MCF 10A (cell line): ENCODE measurements around the gene CACNA1S. TPM values are rescaled to one million over a fixed set of nuclear protein-coding genes. Genes with fewer than 3 reads are reported as not detected.

Experiments
- BruUV-seq: library from RNA; stranded (reverse); fragments of 400-500 nt; replicated peaks from 2 replicates; lab custom pipeline; 2021; lab: Mats Ljungman, UMichigan
- CTCF ChIA-PET: fragments of 300-600 bp; sonication (Branson Sonifier 250); formaldehyde crosslinking; extraction: SDS; loops from one replicate; lab custom pipeline; 2021; ENCODE audit warnings: antibody characterized with exemption, inconsistent platforms; lab: Yijun Ruan, JAX
- POLR2A ChIA-PET: fragments of 300-600, 350-650 bp; sonication (Branson Sonifier 250); formaldehyde crosslinking; extraction: SDS; loops from one replicate; lab custom pipeline; 2020; ENCODE audit warnings: antibody characterized with exemption, inconsistent platforms; lab: Yijun Ruan, JAX
- DNase-seq: peaks from one replicate; pipeline ENCODE4 v3.0.0-alpha.2; 2018; ENCODE audit not compliant: unreplicated experiment
- H3K27ac Mint-ChIP-seq: one replicate; pipeline ENCODE4 v1.8.0; 2022; ENCODE audit warnings: mild to moderate bottlenecking, low read depth, mixed read lengths; ENCODE audit not compliant: unreplicated experiment
- H3K27me3 Mint-ChIP-seq: one replicate; pipeline ENCODE4 v1.8.0; 2022; ENCODE audit warnings: mixed read lengths; ENCODE audit not compliant: insufficient read depth, unreplicated experiment
- H3K36me3 Mint-ChIP-seq: one replicate; pipeline ENCODE4 v1.8.0; 2022; ENCODE audit warnings: mild to moderate bottlenecking, moderate library complexity, mixed read lengths; ENCODE audit not compliant: insufficient read depth, unreplicated experiment
- H3K4me1 Mint-ChIP-seq: one replicate; pipeline ENCODE4 v1.8.0; 2022; ENCODE audit warnings: mixed read lengths; ENCODE audit not compliant: insufficient read depth, unreplicated experiment
- H3K4me3 Mint-ChIP-seq: one replicate; pipeline ENCODE4 v1.8.0; 2022; ENCODE audit warnings: mild to moderate bottlenecking, moderate library complexity, mixed read lengths; ENCODE audit not compliant: unreplicated experiment
- H3K9me3 Mint-ChIP-seq: one replicate; pipeline ENCODE4 v1.8.0; 2022; ENCODE audit warnings: mixed read lengths; ENCODE audit not compliant: unreplicated experiment
- CTCF ChIP-seq: fragments of 200-600 bp; IDR thresholded peaks from one replicate; pipeline ENCODE4 v1.8.0; 2022; ENCODE audit warnings: antibody characterized with exemption, mild to moderate bottlenecking; ENCODE audit not compliant: unreplicated experiment
- intact Hi-C: fragments of 100-400 bp; cut with micrococcal nuclease; formaldehyde crosslinking; loops from 2 replicates; pipeline ENCODE4 v1.14.1; 2022
- total RNA-seq: library from RNA; stranded (reverse); gene quantifications from 2 replicates; pipeline ENCODE4 v1.2.3, GENCODE V29; 2022

The CACNA1S gene
- total RNA-seq, 1 experiment from 2014 or later = not detected

- H3K27me3 Mint-ChIP-seq = no peaks in the 10 kb centered on the region
- ChIA-PET POLR2A (interaction anchor here (0.6 to 1.2 kb wide), 5 partner anchors 10 to 165 kb away, joined by 3 to 4 read pairs (median 3); no protein-coding TSS in a partner anchor), CTCF (interaction anchor here (0.7 to 2.2 kb wide), 16 partner anchors 8 to 463 kb away, joined by 3 to 13 read pairs (median 4); no protein-coding TSS in a partner anchor)
- DNase-seq = peak; percentile 62
- no peak overlapping the region for H3K27ac Mint-ChIP-seq
- BruUV-seq = no TSS peak
- H3K4me1 Mint-ChIP-seq = peaks cover 26% of the 10 kb centered on the region
- H3K36me3 Mint-ChIP-seq = no peaks in the 10 kb centered on the region
- no peaks in the 10 kb centered on the region for H3K9me3 Mint-ChIP-seq
- H3K4me3 Mint-ChIP-seq = no peak overlapping the region
- peak; percentile 25 for TF ChIP-seq CTCF
- intact Hi-C loops = loop anchor here (5.0 kb wide), 1 partner anchor 464 kb away; no protein-coding TSS in a partner anchor
Observed at GRCh38 chr1:201020721-201021629, 91.3 kb downstream of the CACNA1S start.

DNA sequence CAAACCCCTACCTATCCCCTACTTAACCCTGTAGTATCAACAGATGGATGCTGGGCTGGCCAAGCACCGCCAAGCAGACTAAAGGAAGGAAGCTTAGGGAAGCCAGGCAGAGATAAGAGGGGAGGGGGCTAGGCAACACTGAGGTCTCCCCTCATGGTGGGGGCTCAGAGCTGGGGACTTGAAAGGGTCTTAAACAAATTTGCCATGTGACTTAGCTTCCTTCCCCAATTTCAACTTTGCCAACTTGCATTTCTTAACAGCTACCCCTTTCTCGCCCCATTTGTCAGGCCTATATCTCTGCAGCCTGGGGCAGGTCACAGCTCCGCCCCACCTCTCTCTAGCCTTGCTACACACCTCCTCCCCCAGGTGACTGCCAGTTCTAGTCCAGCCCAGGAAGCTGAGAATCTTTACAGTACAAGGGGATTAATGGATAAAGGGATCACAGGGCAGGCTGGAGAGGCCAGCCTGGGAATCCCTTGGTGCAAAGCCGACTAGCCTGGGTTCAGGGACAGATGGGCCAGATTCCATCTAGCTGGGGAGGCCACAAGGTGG is 92.1 kb downstream of the CACNA1S start:
- POLR2A ChIA-PET = interaction anchor here (0.6 to 1.2 kb wide), 5 partner anchors 9 to 386 kb away, joined by 3 to 4 read pairs (median 3); no protein-coding TSS in a partner anchor
- no peaks in the 10 kb centered on the region for H3K27me3 Mint-ChIP-seq
- H3K27ac Mint-ChIP-seq = peak overlapping the region; percentile 92

DNA sequence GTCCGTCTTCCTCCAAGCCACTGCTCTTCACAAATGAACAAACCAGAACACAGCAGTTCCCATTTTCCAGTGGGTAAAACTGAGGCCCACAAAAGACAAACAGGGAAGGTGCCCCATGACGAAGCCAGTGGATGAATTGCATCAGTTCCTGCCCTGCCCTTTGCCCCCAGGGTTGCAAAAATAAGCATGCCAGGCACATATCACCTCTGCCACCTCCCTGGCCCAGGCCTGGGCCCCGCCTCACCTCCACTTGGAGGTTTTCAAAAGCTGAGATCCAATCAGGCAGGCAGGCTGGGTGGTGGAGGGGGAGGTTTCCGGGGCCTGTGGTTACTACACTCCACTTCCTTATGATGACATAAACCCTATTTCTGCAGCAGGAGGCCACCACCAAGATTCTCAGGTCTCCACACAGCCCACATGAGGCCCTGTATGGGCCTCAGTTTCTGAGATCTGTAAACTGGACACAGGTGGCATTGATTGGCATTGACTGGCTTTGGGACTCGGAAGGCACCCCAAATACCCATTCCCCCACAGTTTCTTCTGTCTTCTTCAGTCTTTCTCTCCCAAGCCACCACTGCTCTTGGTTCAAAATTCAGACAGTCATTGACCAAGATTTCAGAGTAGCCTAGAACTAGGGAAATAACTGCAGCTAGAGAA is 92.8 kb downstream of the CACNA1S start:
- DNase-seq = peak; percentile 98
- no TSS peak for BruUV-seq
- Mint-ChIP-seq H3K4me1 (peaks cover 26% of the 10 kb centered on the region), H3K9me3 (no peaks in the 10 kb centered on the region), H3K4me3 (peak overlapping the region; percentile 8), H3K27me3 (no peaks in the 10 kb centered on the region), H3K27ac (peak overlapping the region; percentile 92), H3K36me3 (no peaks in the 10 kb centered on the region)
- TF ChIP-seq CTCF = no peak
- POLR2A ChIA-PET = interaction anchor here (0.7 to 1.2 kb wide), 3 partner anchors 8 to 63 kb away, joined by 3 read pairs; no protein-coding TSS in a partner anchor
- CTCF ChIA-PET = interaction anchor here (0.7 to 2.2 kb wide), 13 partner anchors 9 to 461 kb away, joined by 3 to 13 read pairs (median 4); partner anchors contain the start of gene INAVA
- intact Hi-C loops = no loop called here

More for the DNA sequence above, 92.1 kb downstream of the CACNA1S start:
- H3K9me3 Mint-ChIP-seq = no peaks in the 10 kb centered on the region
- CTCF ChIA-PET = interaction anchor here (0.7 to 2.2 kb wide), 15 partner anchors 9 to 462 kb away, joined by 3 to 13 read pairs (median 4); partner anchors contain the start of gene INAVA
- H3K4me1 Mint-ChIP-seq = peaks cover 26% of the 10 kb centered on the region
- peak; percentile 81 for DNase-seq
- intact Hi-C loops = loop anchor here (5.0 kb wide), 1 partner anchor 463 kb away; no protein-coding TSS in a partner anchor
- TF ChIP-seq CTCF = no peak
- H3K36me3 Mint-ChIP-seq = no peaks in the 10 kb centered on the region
- BruUV-seq = no TSS peak
- no peak overlapping the region for H3K4me3 Mint-ChIP-seq
